NCI-H1694 treated with DMSO at 0.1 percent for 48 hours (cell line): Measurements from ENCODE around the gene KRT84.

ENCODE experiments used
- DNase-seq: peaks from one replicate; lab custom pipeline; 2025; lab: John Stamatoyannopoulos, UW

KRT84 gene

DNA sequence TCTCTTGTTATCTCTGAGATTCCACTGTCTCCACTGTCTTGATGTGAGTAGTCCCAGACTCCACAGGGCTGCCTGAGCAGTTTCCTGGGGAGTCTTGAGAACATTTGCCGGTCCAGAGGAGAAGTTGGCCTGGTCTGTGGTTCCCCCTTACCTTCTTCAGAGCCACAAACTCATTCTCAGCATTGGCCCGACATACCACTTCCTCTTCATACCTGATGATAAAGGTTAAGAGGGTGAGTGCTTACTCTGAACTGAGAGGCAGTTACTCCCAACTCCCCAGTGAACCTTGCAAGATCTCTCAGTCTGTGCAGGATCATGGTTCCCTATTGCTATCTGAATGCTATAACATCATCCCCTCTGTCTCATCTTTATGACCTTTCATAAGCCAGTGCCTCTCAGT is 2.6 kb downstream of the KRT84 start:
- no peak for DNase-seq

DNA sequence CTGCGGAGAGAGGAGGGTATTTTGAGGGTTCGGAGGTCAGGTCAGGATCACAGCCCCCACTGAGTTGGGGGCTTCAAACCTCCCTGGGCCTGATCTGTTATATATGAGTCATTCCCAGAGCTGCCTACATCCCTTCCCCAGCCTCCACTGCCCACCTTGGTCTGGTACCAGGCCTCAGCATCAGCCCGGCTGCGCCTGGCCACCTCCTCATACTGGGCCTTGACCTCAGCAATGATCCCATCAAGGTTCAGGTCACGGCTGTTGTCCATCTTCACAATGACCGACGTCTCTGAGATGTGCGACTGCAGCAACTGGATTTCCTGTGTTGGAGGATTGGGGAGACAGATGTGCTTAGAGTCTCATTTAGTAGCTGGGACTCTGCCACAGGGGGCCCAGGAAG is 4.2 kb downstream of the KRT84 start:
- no peak for DNase-seq

DNA sequence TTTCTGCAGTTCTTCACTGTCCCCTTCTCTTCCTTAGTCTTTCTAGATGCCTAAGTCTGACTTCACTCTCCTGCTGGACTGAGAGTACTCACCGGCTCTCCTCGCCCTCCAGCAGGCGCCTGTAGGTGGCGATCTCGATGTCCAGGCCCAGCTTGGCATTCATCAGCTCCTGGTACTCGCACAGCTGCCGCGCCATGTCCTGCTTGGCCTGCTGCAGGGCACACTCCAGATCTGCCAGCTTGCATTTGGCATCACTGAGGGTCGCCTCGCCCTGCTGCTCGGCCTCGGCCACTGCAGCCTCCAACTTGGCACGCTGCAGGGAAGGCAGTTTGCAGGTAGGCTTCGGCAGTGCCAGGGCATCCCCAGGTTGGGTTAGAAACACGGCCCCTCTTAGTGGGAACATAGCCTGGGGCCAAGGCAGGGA is 5.2 kb downstream of the KRT84 start:
- no peak for DNase-seq

DNA sequence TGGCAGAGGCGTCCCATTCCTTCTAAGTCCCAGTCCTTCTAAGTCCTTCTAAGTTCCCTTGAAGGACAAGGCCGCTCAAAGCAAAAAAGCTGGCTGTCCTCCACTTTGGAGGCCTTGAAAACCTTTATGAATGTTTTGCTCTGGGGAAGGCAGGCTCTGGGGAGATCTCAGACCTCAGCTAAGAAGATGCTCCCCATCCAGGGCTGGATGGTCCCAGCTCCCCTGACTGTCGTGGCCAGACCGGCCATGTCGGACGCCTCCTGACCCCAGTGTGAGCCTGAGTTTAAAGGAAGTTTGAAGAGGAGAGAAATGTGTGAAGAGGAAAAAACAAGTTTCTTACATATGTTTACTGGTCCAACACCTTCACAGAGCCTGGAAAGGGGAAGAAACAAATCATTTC is 5.9 kb downstream of the KRT84 start:
- DNase-seq = no peak

DNA sequence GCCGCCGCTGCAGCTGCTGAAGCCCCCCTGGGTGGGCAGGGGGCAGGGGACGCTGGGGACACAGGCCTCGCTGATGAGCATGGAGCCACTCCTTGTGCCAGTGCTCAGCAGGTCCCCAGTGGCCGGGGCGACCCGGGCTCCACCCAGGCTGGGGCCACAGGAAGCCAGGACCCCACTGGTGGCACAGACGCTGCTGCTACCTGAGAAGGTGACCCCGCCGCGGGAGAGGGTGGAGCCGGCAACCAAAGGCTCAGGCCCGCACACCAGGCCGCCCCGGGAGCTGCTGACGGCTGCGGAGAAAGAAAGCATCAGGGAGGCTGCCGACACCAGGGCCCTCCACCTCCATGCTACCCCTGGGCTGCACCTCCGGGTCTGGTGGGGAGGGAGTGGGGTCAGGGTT is 7.4 kb downstream of the KRT84 start:
- DNase-seq = no peak

DNA sequence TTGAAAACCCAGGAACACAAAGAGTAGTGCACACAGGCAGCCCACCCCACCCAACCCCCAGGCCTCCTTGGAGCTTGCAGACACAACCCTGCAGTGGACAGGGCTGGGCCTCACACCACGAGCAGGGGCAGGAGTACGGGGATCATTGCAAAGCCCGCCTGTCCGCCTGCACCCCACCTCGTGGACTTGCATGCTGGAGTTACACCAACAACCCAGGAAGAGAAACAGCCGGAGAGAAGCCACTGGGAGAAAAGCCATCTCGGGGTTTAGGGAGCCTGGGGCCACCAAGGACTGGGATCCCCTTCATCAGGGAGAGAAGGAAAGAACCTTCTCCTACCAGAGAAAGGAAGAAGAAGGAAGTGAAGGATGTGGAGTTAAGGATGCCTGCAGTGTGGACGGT is 8.2 kb downstream of the KRT84 start:
- no peak for DNase-seq

DNA sequence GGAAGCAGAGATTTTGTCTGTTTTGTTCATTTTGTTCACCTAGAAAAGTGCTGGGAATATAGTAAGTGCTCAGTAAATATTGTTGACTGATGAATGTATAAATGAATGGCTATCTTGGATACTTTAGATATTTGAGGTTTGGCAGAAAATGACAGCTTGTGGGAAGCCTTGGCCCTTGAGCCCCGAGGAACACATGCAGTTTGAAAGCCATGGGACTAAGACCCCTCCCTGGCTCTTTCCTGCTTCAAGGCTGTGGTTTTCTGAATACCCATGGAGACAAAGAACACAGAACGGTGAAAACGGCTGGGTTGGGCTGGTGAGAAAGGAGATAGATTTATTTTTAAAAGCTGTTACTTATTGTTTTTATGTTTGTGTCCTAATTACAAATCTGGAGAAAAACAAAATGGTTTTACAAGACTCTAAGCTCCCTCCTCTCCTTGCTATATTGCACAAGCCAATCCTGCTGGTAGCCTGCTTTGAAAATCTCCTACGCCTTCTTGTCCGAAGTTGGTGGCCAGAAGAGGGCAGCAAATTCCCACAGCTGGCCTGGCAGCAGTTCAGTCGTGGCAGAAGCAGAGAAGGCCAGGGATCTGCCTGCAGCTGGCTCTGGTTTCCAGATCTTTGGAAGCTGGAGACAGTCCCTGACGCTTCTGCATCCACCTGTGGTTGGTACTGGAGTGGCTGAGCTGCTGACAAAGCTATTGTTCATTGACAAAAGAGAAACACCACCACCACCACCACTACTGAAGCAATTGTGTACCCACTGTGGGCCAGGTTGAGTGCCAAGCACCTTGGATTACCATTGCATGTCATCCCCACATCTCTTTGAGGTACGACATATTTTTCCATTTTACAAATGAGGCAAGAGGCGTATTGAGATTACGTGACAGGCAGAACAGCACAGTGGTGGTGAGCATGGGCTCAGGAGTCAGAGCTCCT is 13.0 kb downstream of the KRT84 start:
- peak; percentile 74 for DNase-seq

DNA sequence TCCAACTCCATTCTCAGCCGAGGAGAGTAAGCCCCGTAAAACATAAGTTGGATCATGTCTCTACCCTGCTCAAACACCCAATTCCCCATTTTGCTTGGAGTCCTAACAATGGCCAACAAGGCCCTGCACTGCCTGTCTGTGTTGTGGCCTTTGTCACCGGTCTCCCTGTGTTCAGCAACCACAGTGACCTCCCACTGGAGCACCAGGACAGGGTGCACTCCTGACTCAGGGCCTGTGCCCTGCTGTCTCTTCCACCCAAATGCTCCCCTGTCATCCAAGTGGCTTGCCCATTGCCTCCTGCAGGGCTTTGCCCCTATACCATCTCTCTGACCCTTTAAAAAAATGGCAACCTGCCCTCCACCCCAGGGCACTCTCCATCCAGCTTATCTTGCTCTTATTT is 13.7 kb downstream of the KRT84 start:
- DNase-seq = no peak

DNA sequence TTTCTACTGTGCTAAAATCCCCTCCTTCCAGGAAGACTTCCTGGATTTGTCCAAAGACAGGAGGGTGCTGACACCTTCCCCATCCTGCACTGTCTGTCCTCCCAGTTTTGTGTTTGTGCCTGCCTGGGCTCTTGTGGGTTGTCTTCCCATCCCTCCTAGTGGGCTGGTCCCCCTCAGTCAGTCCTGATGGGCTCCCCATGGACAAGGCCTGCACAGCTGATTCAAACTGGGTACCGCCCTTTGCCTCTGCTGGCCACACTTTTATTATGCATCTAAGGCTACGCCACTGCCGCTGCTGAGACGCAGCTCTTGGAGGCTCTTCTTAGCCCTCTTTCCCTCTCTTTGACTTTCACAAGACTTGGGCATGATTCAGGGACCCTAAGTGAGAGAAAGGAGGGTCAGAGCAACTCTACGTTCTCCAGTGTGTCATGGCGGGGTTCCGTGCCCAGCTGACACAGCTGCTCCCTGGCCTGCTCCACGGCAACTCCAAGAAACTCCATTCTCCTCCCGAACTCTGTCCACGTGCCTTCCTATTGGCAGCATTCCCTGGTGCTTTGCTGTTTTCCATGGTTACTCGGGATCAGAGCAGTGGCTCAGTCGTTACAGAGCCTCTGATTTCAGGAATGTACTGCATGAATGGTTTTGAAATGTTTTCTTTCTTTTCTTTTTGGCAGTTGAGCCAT is 14.4 kb downstream of the KRT84 start:
- DNase-seq = no peak

DNA sequence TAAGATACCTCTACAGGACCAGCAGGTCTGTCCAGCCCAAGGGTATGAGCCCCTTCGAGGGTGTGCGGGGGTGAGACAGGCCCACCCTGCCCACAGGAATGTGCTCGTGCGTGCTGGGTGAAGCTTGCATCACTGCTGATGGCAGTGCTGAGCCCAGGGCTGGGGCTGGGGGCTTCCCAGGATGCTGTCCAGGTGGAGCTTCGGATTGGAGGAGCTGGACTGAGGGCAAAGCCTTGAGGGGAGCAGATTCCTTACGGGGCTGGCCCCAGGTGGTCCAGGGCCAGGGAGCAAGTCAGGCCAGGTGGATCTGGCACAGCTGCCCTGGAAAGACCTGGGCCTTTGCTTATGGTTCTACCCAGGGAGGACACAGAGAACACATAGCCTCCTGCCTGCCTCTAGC is 15.6 kb downstream of the KRT84 start:
- DNase-seq = no peak

DNA sequence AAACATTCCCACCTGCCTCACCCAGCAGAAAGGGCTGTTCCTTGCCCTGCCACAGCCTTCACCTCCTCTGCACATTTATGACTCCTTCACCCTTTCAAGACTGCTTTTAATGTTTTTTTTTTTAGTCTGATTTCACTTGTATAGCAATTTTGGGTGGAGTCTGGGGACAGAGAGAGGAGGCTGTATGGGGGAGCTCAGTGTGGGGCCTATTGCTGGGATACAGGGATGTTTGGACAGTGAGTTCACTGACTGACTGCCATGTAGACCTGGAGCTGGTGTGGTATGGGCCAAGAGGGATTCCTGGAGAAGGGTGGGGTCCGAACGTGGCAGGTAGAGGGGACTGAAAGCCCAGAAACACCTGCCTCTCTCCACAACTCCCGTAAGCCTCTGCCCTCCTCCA is 16.2 kb downstream of the KRT84 start:
- no peak for DNase-seq

DNA sequence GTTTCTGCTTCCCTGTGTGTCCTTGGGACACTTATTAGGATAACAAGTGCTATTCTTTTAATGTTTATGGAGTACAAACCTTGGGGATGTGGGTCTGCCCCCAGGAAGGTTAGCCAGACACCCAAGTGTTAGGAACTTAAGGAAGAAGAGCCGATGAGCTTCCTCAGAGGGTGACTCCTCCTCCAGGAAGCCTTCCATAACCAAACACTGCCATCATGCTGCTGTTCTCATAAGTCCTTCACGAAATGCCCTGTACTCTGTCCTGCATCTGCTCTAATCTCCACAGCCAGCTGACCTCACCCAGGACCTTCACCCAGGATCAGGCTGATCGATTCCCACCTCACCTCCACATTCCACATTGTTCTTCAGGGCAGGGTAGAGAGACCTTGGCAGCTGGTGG is 16.9 kb downstream of the KRT84 start:
- no peak for DNase-seq

DNA sequence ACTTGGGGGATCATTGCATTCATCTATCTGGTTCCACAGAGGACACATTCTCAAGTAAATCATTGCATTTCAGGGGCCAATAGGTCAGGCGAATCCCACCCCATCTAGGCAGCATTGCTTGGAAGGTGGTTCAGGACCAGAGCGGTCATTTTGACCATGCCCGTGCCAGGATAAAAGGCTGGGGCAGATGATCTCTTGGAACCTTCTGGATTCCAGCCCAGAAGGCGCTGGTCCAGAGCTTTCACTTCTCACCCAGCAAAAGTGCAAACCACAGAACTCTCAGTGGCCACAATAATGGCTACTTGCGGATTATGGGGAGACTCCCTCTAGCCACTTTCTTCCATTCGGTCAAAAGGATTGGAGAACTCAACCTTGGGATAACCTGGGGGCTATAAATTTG is 17.6 kb downstream of the KRT84 start:
- no peak for DNase-seq

DNA sequence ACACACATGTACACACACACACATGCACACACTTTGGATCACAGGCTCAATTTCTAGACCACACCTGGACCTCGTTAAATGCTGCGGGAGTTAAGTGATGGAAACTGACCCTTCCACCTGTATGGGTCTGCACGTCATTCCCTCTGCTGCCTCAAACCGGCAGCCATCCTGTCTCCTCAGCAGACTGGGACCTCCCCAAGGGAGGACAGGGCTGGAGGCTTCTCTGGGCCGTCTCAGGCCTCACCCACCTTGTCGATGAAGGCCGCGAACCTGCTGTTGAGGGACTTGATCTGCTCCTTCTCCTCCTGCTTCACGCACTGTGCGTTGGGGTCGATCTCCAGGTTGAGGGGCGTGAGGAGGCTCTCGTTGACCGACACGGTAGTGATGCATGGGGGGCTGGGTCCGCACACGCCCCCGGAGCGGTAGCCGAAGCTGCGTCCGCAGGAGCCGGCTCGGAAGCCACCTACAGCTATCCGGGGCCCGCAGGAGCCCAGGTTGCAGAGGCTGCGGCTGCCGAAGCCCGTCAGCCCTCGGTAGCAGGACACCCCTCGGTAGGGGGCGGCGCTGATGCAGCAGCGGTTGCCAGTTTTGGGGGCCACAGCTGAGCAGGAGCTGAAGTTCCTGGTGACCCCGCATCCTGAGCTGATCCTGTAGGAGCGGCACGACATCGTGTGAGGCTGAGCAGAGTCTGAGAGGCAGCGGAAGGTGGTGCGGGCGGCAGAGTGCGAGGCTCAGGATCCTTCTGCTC is 18.5 kb downstream of the KRT84 start, which contains the start of gene KRT85:
Gene KRT85 (minus strand): TSS at position 744 of the 748 bp plus-strand sequence. CDS start 76 bp downstream, at position 668.
- DNase-seq = no peak

DNA sequence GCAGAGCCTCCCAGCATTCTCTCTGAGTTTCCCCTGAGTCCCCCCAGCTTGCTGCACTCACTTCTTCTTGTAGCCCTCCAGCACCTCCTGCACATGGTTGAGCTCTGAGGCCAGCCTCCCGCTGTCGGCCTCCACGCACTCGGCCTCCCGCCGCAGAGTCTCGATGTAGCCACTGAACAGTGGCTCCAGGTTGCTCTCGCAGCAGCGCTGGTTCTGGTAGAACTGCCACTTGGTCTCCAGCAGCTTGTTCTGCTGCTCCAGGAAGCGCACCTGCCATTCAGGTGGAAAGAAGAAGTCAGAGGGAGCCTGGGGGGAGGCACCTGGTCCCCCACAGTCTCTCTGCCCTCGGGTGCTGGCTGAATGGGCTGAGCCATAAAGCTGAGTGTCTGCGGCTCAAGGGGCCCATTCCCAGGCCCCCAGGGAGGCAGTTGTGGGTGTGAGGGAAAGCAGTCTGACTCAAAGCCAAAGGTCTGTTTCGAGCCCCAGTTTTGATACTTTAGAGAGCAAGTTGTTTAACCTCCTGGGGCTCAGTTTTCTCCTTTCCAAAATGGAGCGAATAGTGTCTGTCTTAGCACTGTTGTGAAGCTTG is 20.5 kb downstream of the KRT84 start:
- DNase-seq = no peak

DNA sequence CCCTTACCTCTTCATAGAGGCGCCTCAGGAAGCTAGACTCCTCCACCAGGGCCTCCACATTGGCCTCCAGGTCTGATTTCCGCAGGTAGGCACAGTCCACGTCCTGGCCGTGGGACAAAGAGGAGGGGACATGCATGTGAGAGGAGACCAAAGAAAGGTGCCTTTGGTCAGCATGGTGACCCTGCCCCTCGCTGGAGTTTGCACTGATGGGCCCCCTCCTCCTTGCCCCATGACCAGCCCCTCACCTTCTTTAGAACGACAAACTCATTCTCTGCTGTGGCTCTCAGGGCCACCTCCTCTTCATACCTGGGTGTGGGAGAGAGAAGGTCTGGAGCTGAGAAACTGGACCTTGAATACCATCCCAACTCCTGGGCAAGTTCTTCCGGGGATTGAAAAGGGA is 21.4 kb downstream of the KRT84 start:
- no peak for DNase-seq

DNA sequence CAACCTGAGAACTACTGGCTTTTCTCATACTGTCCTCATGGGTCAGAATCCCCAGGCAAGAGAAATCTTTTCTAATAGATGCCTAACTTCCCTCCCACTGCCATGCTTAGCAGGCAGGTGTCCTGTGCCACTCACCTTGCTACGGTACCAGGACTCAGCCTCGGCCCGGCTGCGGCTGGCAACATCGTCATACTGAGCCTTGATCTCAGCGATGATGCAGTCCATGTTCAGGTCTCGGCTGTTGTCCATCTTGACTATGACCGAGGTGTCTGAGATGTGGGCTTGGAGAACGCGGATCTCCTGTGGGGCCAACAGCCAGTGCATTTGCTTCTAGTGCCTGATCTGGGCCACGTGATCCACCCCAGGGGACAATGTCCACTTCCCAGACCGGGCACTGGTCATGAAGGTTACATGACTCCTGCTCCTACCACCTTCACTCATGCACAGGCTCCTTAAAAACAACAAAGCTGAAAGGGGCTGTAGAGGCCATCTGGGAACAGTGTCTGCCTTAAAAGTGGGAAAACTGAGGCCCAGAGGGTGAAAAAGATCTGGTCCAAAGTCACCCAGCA is 22.3 kb downstream of the KRT84 start:
- no peak for DNase-seq

DNA sequence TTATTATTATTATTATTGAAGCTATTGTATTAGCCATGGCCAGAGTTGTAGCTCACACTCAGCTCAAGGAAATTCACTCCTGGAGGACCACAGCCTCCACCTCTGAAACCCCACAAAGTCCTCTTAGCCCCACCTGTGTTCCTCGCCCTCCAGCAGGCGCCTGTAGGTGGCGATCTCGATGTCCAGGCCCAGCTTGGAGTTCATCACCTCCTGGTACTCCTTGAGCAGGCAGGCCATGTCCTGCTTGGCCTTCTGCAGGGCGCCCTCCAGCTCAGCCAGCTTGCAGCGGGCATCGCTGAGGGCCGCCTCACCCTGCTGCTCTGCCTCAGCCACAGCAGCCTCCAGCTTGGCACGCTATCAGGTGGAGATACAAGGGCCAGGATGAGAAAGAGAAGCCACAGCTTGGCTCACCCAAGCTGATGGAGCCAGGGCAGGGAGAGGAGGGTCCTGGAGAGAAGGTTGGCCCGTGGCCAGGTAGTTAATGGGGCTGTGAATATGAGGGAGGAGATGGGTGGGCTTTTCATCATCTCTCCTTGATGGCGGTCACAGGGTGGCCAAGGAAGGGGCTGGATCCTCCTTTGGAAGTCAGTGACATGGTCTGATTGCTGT is 23.2 kb downstream of the KRT84 start:
- DNase-seq = no peak

DNA sequence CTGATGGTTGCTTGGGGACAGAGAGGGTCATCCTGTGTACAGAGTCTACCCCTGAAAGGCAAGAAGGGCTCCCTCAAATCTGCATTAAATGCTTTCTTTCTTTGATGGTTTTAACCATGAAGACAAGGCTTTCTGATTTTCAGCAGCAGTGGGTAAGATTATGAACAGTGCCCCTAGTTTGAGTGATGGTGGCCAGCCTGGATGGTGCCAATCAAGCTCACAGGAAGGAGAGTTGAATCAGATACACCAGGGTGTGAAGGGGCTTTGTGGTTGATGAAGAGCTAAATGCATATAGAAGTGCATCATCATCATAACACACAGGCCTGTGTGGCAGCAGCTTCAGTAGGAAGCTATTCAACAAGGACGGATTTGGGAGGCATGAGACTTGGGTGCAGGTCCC is 23.9 kb downstream of the KRT84 start:
- no peak for DNase-seq

DNA sequence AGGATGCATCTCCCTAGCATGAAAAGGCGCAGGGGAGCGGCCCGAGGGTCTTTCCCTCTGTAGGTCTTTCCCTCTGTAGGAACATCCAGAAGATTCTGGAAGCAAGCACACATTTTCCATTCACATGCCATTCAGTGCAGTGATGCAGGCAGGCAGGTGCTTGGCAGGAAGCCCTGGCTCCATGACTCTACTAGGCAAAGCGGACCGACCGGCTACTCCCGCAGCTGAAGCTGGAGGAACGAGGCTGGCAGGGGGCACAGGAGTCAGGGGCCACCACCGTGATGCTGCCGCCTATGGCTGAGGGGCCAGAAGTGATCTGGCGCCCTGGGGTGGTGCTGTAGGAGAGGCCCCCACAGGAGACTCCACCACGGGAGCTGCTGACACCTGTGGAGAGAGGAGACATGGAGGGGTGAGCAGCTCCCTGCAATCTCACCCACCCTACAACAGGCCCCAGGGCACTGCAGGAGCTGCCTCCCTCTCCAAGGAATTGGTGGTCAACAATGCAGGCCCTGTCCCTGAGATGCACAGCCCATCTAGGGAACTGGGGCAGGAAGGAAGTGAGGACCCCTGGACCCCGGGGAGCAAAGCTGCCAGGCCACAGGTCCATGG is 24.7 kb downstream of the KRT84 start:
- DNase-seq = no peak

DNA sequence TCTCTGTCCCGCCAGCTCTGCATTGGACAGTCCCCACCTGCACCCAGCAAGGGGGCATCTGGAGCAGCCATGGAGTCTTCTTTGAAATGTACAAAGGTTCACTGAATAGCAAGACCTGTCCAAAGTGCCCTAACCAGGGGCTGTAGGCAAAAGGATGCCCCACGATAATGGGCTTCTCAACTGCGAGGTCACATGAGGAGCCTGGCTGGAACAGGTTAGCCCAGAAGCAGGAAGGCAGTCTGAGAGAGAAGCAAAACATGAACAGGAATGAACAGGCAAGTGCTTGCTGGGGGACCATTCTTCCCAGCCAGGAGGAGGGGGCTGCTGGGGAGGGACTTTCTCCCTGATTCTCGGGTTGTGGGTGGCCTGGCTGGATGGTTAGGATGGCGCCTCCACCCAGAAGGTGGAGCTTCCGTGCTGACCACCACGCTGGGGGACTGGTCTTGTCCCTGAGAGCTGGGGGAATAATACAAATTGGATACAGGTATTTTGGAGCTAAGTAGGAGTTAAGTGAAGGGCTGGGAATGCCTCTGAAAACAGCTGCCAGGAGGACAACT is 25.3 kb downstream of the KRT84 start:
- no peak for DNase-seq
